LNCaP clone FGC (cell line): ENCODE data around the gene FGF14.

ENCODE experiments used
- DNase-seq: peaks from one replicate; pipeline ENCODE4 v3.0.0-alpha.2; 2011; ENCODE audit warnings: low read depth
- H3K4me3 ChIP-seq: 2 replicates; pipeline ENCODE4 v1.5.1; 2011; ENCODE audit warnings: mild to moderate bottlenecking, low read depth, low read length, control low read depth
- CTCF ChIP-seq: IDR thresholded peaks from 2 replicates; pipeline ENCODE4 v1.5.1; 2012; ENCODE audit warnings: mild to moderate bottlenecking; ENCODE audit not compliant: control insufficient read depth, insufficient read depth; ENCODE audit errors: extremely low read depth

FGF14 gene

GRCh38 chr13:102369302-102369701 is 32.5 kb downstream of the FGF14 start:
- no peak for TF ChIP-seq CTCF
- no peak overlapping the region for H3K4me3 ChIP-seq
- no peak for DNase-seq

GRCh38 chr13:102367836-102368235 is 34.0 kb downstream of the FGF14 start:
- TF ChIP-seq CTCF: no peak
- H3K4me3 ChIP-seq: no peak overlapping the region
- DNase-seq: no peak

- DNase-seq: no peak
- no peak for TF ChIP-seq CTCF
- no peak overlapping the region for H3K4me3 ChIP-seq
Observed at GRCh38 chr13:102361113-102361512, 40.7 kb downstream of the FGF14 start.

GRCh38 chr13:102359264-102359663 is 42.6 kb downstream of the FGF14 start:
- no peak overlapping the region for H3K4me3 ChIP-seq
- no peak for TF ChIP-seq CTCF
- DNase-seq: no peak

- no peak overlapping the region for H3K4me3 ChIP-seq
- TF ChIP-seq CTCF: no peak
- no peak for DNase-seq
Observed at GRCh38 chr13:102355251-102355650, 46.6 kb downstream of the FGF14 start.

- DNase-seq: no peak
- TF ChIP-seq CTCF: no peak
- no peak overlapping the region for H3K4me3 ChIP-seq
Observed at GRCh38 chr13:102354011-102354410, 47.8 kb downstream of the FGF14 start.

- no peak overlapping the region for H3K4me3 ChIP-seq
- DNase-seq: no peak
- TF ChIP-seq CTCF: no peak
Observed at GRCh38 chr13:102351521-102351920, 50.3 kb downstream of the FGF14 start.
